ENCODE data around the gene PTPRN2. TPM values are rescaled to one million over a fixed set of nuclear protein-coding genes. Genes with fewer than 3 reads are reported as not detected.

The PTPRN2 gene
- total RNA-seq, 1 donor: 0.09 TPM

DNA sequence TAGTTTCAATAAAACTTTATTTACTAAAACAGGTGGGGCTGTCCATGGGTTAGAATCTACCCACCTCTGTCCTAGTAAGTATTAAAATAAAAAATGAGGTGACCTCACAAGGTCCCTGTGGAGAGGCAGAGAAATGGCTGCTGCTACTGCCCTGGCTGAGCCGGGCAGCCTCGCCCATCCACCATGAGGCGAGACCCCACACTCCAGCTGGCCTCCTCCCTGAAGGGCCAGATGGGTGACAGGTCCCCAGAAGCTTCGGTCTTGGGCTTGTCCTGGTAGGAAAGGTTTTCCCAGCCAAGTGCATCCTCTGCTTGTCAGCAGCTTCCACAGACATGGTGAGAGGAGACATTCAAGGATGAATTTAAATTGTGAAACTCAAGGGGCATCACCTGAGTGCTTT, 565.8 kb downstream of the PTPRN2 start:
- no peak for DNase-seq (ENCODE audit: low read depth)
- H3K4me3 ChIP-seq (ENCODE audit: low read depth, low read length): no peak overlapping the region
- TF ChIP-seq, protein P1, sequence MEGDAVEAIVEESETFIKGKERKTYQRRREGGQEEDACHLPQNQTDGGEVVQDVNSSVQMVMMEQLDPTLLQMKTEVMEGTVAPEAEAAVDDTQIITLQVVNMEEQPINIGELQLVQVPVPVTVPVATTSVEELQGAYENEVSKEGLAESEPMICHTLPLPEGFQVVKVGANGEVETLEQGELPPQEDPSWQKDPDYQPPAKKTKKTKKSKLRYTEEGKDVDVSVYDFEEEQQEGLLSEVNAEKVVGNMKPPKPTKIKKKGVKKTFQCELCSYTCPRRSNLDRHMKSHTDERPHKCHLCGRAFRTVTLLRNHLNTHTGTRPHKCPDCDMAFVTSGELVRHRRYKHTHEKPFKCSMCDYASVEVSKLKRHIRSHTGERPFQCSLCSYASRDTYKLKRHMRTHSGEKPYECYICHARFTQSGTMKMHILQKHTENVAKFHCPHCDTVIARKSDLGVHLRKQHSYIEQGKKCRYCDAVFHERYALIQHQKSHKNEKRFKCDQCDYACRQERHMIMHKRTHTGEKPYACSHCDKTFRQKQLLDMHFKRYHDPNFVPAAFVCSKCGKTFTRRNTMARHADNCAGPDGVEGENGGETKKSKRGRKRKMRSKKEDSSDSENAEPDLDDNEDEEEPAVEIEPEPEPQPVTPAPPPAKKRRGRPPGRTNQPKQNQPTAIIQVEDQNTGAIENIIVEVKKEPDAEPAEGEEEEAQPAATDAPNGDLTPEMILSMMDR (IDR thresholded peaks at IDR 0.05; ENCODE audit: insufficient read depth, low read length): no peak

DNA sequence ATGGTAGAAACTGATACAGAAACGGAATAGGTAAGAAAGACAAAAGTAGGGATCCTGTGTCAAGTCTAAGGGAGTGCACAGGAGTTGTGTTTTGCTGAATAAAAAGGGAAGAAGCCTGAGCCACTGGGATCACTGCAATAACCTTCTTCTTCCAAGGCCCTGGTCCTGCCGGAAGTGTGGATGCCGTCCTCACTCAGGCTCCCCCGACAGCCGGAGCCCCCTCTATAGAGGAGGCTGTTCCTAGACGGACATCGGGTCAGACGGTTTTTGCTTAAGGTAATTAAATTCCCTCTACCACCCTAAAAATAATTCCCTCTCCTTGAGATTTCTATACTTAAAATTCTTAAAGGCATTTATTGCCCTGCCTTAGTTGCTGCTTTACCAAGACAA, 566.9 kb downstream of the PTPRN2 start:
- no peak for DNase-seq (ENCODE audit: low read depth)
- no peak overlapping the region for H3K4me3 ChIP-seq (ENCODE audit: low read depth, low read length)
- TF ChIP-seq, protein P1 (IDR thresholded peaks at IDR 0.05; ENCODE audit: insufficient read depth, low read length): no peak

DNA sequence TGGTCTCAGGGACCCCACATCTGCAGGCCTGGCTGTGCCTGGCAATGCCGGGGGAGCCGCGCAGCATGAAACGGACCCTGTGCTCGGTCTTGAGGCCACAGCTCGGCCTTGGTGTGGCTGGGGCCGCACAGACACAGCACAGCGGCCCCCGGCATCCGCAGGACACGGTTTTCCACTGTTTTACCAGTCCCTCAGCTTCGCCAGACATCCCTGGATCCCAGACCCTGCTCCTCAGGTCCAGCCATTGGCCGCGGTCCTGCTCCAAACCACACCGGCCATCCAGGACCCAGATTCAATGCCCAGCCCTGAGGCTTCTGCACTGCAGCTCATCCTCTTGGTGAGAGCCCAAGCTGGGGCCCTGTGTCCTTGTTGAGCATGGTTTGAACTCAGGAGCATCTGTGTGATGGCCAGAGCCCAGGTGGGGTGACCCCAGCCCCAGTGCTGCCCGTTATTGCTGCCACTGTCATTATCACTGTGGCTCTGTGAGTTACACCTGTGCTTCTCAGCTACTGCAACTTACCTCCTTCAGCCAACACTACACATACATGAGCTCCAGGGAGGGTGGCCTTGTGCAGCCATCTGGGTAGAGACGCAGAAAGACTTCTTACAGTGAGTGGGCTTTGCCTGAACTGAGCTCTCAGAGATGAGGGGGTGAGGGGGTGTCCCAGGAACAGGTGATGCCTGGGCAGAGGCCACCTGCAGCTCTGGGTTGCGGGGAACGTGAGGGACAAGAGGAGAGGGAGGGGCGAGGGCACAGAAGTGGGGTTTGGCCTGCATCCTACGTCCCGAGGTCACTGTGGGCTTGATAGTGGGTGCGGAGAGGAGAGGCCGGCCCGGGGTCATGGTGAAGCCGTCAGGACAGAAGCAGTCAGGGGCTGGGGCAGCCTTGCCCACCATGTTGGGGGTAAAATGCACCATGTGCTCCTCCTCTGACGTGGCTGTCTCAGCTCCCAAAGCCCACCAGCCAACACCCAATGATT, 567.6 kb downstream of the PTPRN2 start:
- H3K4me3 ChIP-seq (ENCODE audit: low read depth, low read length): no peak overlapping the region
- no peak for DNase-seq (ENCODE audit: low read depth)
- TF ChIP-seq, protein P1 (IDR thresholded peaks at IDR 0.05; ENCODE audit: insufficient read depth, low read length): no peak

- TF ChIP-seq, protein P1 (IDR thresholded peaks at IDR 0.05; ENCODE audit: insufficient read depth, low read length): no peak
- H3K4me3 ChIP-seq (ENCODE audit: low read depth, low read length): no peak overlapping the region
- no peak for DNase-seq (ENCODE audit: low read depth)
Observed at GRCh38 chr7:158018971-158019645, 568.5 kb downstream of the PTPRN2 start.

- no peak overlapping the region for H3K4me3 ChIP-seq (ENCODE audit: low read depth, low read length)
- TF ChIP-seq, protein P1 (IDR thresholded peaks at IDR 0.05; ENCODE audit: insufficient read depth, low read length): no peak
- no peak for DNase-seq (ENCODE audit: low read depth)
Observed at GRCh38 chr7:158018098-158018762, 569.4 kb downstream of the PTPRN2 start.

All from fibroblast of the aortic adventitia (primary cell).